ENCODE data around the gene CLEC16A.

The CLEC16A gene

GRCh38 chr16:11188801-11189740 is 244.7 kb downstream of the CLEC16A start:
- no peaks in the 10 kb centered on the region for H4K20me1 ChIP-seq (ENCODE audit: insufficient read depth, low read length)
- peak overlapping the region; percentile 27; the same call in 1 of the 2 replicates for H3K27ac ChIP-seq (ENCODE audit: low read length)
- no peaks in the 10 kb centered on the region for H3K27me3 ChIP-seq (ENCODE audit: insufficient read depth, low read length, poor library complexity)
- TF ChIP-seq CTCF (IDR thresholded peaks at IDR 0.05; ENCODE audit: borderline replicate concordance, extremely low read depth, low read length, poor library complexity, severe bottlenecking) (no peak), EZH2 (IDR thresholded peaks at IDR 0.05; ENCODE audit: borderline replicate concordance, low read depth, low read length, severe bottlenecking) (no peak)
- H3K36me3 ChIP-seq (ENCODE audit: insufficient read depth, low read length): no peaks in the 10 kb centered on the region
- no peak for DNase-seq
- H2AFZ ChIP-seq (ENCODE audit: low read depth, low read length): no peak overlapping the region
- H3K4me3 ChIP-seq (ENCODE audit: low read depth in 1 of 2, low read length in 2 of 2): no peak overlapping the region
- H3K9me3 ChIP-seq (ENCODE audit: insufficient read depth, low read length, severe bottlenecking): no peaks in the 10 kb centered on the region
- no peak for ATAC-seq (ENCODE audit: insufficient read depth, low read depth)
- no peaks in the 10 kb centered on the region for H3K79me2 ChIP-seq (ENCODE audit: insufficient read depth, low read length)
- H3K4me2 ChIP-seq (ENCODE audit: insufficient read depth, low read length): no peak overlapping the region
- H3K4me1 ChIP-seq (ENCODE audit: insufficient read depth, low read length): no peaks in the 10 kb centered on the region
- no peak overlapping the region for H3K9ac ChIP-seq (ENCODE audit: low read depth, low read length)

GRCh38 chr16:11190588-11191560 is 246.5 kb downstream of the CLEC16A start:
- H3K4me3 ChIP-seq (ENCODE audit: low read depth in 1 of 2, low read length in 2 of 2): no peak overlapping the region
- no peak for DNase-seq
- H4K20me1 ChIP-seq (ENCODE audit: insufficient read depth, low read length): no peaks in the 10 kb centered on the region
- peak overlapping the region; percentile 3; the same call in 1 of the 2 replicates for H3K27ac ChIP-seq (ENCODE audit: low read length)
- no peaks in the 10 kb centered on the region for H3K79me2 ChIP-seq (ENCODE audit: insufficient read depth, low read length)
- H3K9me3 ChIP-seq (ENCODE audit: insufficient read depth, low read length, severe bottlenecking): no peaks in the 10 kb centered on the region
- no peak overlapping the region for H3K4me2 ChIP-seq (ENCODE audit: insufficient read depth, low read length)
- peaks cover 14% of the 10 kb centered on the region for H3K4me1 ChIP-seq (ENCODE audit: insufficient read depth, low read length)
- no peaks in the 10 kb centered on the region for H3K27me3 ChIP-seq (ENCODE audit: insufficient read depth, low read length, poor library complexity)
- no peak overlapping the region for H3K9ac ChIP-seq (ENCODE audit: low read depth, low read length)
- ATAC-seq (ENCODE audit: insufficient read depth, low read depth): no peak
- no peak overlapping the region for H2AFZ ChIP-seq (ENCODE audit: low read depth, low read length)
- no peaks in the 10 kb centered on the region for H3K36me3 ChIP-seq (ENCODE audit: insufficient read depth, low read length)
- TF ChIP-seq EZH2 (IDR thresholded peaks at IDR 0.05; ENCODE audit: borderline replicate concordance, low read depth, low read length, severe bottlenecking) (no peak), CTCF (IDR thresholded peaks at IDR 0.05; ENCODE audit: borderline replicate concordance, extremely low read depth, low read length, poor library complexity, severe bottlenecking) (no peak)

- Histone ChIP-seq H3K79me2 (ENCODE audit: insufficient read depth, low read length) (no peaks in the 10 kb centered on the region), H3K4me2 (ENCODE audit: insufficient read depth, low read length) (no peak overlapping the region), H3K27ac (ENCODE audit: low read length) (no peak overlapping the region), H3K9ac (ENCODE audit: low read depth, low read length) (no peak overlapping the region), H3K36me3 (ENCODE audit: insufficient read depth, low read length) (no peaks in the 10 kb centered on the region), H3K27me3 (ENCODE audit: insufficient read depth, low read length, poor library complexity) (no peaks in the 10 kb centered on the region), H3K4me3 (ENCODE audit: low read depth in 1 of 2, low read length in 2 of 2) (no peak overlapping the region), H3K9me3 (ENCODE audit: insufficient read depth, low read length, severe bottlenecking) (no peaks in the 10 kb centered on the region), H2AFZ (ENCODE audit: low read depth, low read length) (no peak overlapping the region), H3K4me1 (ENCODE audit: insufficient read depth, low read length) (peaks cover 14% of the 10 kb centered on the region), H4K20me1 (ENCODE audit: insufficient read depth, low read length) (no peaks in the 10 kb centered on the region)
- DNase-seq (no peak), ATAC-seq (ENCODE audit: insufficient read depth, low read depth) (no peak)
- TF ChIP-seq EZH2 (IDR thresholded peaks at IDR 0.05; ENCODE audit: borderline replicate concordance, low read depth, low read length, severe bottlenecking) (no peak), CTCF (IDR thresholded peaks at IDR 0.05; ENCODE audit: borderline replicate concordance, extremely low read depth, low read length, poor library complexity, severe bottlenecking) (no peak)
Observed at GRCh38 chr16:11191665-11192064, 247.3 kb downstream of the CLEC16A start.
